NCI-H526 treated with DMSO at 0.1 percent for 48 hours (cell line): ENCODE measurements around the gene HSP90B1.

ENCODE experiments used
- DNase-seq: peaks from one replicate; lab custom pipeline; 2025; lab: John Stamatoyannopoulos, UW

The HSP90B1 gene

GRCh38 chr12:103929784-103930033 lies 501 bp upstream of the HSP90B1 start:
- no peak for DNase-seq

DNA sequence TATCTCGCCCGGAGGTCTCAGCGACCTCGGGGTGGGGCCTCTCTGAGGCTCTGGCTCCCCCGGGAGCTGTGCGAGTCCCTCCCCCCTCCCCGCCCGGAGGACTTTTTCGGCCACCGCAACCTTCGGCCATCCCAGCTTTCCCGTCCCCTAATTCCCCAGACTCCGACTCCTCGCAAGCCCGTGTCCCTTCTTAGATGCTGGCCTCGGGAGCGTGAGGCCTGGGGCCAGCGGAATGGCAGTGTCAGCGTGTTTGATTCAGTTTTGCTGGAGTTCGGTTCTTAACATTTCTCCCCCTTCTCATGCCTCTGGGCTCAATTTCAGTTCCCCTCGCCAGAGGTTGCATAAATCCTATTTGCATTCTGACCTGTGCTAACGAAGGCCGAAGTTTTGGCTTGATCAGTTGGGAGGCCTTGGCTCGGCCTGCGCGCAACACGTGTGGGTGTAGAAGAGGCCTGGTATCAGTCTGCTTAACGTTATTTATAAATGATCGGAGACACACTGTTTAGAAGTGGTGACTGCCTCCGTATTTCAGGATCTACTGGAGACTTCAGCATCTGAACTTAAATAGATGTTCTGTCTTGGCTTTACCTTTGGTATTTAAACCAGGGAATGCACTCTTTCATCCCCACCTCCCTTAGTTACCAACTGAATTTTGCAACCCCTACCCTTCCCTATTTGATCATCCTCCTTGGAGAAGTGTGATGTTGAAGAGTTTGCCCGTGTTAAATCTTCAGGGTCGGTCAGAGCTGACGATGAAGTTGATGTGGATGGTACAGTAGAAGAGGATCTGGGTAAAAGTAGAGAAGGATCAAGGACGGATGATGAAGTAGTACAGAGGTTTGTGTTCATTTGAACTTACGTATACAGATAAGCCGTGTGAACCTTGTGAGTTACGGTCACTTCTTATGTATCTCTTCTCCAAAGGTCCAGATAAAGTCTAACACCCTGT lies 851 bp downstream of the HSP90B1 start:
- no peak for DNase-seq

- DNase-seq, result no peak
Measured at GRCh38 chr12:103933237-103933636, 3.0 kb downstream of the HSP90B1 start.

DNA sequence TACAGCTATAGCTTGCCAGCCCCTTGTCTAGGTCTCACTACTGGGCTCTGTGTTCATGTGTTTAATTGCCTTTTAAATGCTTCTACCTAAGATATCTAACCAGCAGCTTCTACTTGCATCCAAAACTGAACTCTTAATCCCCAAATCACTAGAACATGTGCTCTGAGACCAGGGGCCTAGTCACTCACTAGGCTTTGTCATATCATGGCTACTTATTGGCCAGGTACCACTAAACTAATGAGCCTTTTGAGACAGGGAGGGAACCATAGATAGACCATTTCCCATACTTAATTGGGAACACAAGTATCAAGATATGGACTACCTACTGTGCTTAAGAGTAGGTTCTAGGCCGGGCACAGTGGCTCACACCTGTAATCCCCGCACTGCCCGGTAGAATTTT lies 6.5 kb downstream of the HSP90B1 start:
- no peak for DNase-seq

DNA sequence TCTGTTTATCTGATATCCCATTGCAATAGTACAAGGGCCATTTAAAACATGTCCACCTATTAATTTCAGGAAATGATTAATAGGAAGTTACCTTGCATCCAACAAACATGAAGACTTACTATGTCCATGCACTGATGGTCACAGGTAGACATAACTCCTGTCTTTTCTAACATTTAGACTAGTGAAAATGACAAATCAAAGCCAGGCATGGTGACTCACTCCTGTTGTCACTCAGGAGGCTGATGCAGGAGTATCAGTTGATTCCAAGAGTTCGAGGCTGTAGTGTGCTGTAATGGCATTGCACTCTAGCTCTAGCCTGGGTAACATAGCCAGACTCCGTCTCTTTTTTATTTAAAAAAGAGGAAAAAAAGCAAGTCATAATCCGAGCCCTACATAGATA lies 14.8 kb downstream of the HSP90B1 start:
- no peak for DNase-seq

DNA sequence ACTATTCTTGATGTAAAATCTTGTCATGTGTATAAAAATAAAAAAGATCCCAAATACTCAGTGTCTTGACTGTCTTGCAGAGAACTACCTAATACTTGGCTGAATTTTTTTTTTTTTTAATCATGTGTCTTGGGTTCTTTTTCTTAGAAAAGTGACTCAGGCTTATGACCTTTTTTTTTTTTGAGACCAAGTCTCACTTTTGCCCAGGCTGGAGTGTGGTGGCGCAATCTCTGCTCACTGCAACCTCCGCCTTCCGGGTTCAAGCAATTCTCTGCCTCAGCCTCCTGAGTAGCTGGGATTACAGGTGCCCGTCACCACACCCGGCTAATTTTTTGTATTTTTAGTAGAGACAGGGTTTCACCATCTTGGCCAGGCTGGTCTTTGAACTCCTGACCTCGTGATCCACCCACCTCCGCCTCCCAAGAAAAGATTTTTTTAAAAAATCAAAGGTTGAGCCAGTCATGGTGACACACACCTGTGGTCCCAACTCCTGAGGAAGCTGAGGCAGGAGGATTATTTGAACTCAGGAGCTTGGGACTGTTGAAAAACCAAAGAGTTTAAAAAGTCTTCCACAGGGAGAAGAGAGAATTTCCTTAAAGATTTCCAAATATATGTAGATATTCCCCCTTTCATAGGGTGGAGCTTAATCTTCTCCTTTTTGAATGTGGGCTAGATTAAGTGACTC lies 17.8 kb downstream of the HSP90B1 start:
- DNase-seq, result no peak

DNA sequence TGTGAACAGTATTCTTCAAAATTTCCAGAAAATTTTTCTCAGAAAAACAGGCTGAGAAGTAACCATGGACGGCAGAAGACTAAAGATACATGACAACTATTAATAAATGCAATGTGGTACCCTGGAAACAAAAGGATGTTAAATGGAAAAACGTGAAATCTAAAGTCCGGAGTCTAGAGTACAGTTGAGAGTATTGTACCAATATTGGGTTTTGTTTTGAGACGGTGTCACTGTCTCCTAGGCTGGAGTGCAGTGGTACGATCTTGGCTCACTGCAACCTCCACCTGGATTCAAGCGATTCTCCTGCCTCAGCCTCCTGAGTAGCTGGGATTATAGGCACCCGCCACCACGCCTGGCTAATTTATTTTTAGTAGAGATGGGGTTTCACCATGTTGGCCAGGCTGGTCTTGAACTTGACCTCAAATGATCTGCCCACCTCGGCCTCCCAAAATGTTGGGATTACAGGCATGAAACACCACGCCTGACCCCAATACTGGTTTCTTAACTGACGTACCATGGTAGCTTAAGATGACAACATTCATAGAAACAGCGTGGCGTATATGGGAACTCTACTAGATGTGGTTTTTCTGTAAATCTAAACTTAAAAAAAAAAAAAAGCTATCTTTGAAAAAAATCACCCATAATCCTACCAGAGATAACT lies 18.7 kb downstream of the HSP90B1 start:
- no peak for DNase-seq

- DNase-seq, result no peak
Measured at GRCh38 chr12:103952497-103952896, 22.3 kb downstream of the HSP90B1 start.

DNA sequence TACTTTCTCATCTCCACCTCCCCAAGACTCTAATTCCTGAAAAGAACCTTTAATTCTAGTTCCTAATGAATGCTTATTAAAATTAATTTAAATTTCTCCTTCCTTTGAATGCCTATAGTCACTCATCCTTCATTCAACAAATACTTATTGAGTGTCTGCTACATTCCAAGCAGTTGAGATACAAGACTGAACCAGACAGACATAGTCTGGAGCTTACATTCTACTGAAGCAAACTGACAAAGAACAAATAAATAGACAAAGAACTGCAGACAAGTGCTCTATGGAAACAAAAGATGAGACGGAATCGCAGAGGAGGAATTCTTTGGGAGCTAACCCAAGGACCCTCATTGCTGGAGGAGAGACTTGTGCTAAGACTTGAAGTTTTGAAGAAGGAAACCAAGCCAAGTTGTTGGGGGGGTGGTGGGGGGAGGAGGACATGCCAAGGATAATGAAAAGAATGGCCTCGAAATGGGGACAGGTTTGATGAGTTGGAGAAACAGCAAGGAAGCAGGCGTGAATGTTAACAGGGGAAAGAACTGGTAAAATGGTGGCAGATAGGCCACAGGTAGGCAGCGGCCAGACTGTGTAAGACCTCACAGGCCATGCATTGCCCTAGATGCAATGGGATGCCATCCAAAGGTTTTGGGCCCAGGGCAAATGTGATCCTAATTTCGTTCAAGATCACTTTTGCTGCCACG lies 25.8 kb downstream of the HSP90B1 start:
- no peak for DNase-seq

- peak; percentile 39 for DNase-seq
Measured at GRCh38 chr12:103956509-103957027, 26.4 kb downstream of the HSP90B1 start.

GRCh38 chr12:103957865-103958388 lies 27.7 kb downstream of the HSP90B1 start:
- DNase-seq, result no peak

- no peak for DNase-seq
Measured at GRCh38 chr12:103958621-103959020, 28.4 kb downstream of the HSP90B1 start.

GRCh38 chr12:103960616-103961227 lies 30.5 kb downstream of the HSP90B1 start:
- no peak for DNase-seq

GRCh38 chr12:103962493-103962892 lies 32.3 kb downstream of the HSP90B1 start:
- no peak for DNase-seq

GRCh38 chr12:103964805-103965204 lies 34.6 kb downstream of the HSP90B1 start:
- DNase-seq, result no peak

GRCh38 chr12:103965255-103965589 lies 35.0 kb downstream of the HSP90B1 start:
- no peak for DNase-seq

- DNase-seq, result peak; percentile 97
Measured at GRCh38 chr12:103965590-103966504, 35.6 kb downstream of the HSP90B1 start, which contains the start of gene TDG. Gene TDG, plus strand, starts transcription at chr12:103965872. Its CDS starts 166 bp downstream, at chr12:103966038.

GRCh38 chr12:103966736-103967135 lies 36.5 kb downstream of the HSP90B1 start:
- DNase-seq, result no peak

DNA sequence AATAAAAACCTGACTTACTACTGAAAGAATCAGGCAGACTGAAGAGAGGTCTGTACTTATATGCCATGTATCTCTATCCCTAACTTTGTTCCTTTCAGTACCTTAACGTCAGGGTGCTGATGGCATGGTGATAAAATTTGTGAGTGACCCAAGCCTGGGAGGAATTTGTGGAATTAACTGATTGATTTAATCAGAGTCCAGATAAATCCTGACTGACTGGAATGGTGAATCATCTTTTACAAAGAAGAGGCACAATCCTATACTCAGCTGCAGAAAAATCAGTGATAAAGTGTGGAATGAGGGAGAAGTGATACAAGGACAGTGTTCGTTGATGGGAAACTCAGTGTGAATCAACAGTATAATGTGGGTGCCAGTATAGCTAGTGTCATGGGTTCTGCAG lies 39.2 kb downstream of the HSP90B1 start:
- DNase-seq, result no peak

DNA sequence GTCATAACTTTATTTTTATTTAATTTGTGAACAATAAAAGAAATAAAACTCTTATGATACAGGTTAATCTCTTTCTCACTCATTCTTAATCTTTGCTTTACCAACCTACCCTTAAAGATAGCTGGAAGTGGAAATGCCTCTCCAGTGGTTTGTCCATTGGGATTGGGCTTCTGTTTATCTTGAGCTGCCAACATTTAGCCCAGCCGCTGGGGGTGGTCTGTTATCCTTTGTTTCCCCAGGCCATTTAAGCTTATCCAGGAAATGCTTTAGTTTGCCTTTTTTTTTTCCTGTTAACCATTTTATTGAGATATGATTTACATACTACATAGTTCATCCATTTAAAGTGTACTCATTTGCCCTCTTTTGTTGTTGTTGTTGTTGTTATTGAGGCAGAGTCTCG lies 43.7 kb downstream of the HSP90B1 start:
- no peak for DNase-seq
